Measurements from ENCODE around the gene CNGA3. TPM values are rescaled to one million over a fixed set of nuclear protein-coding genes. Genes with fewer than 3 reads are reported as not detected.

The CNGA3 gene
- total RNA-seq, 1 donor from 2014 or later = not detected

GRCh38 chr2:98438190-98439133 lies 92.2 kb downstream of the CNGA3 start:
- DNase-seq (ENCODE audit: extremely low read depth, low read depth, low spot score) = no peak

GRCh38 chr2:98441706-98442450 lies 95.6 kb downstream of the CNGA3 start:
- DNase-seq (ENCODE audit: extremely low read depth, low read depth, low spot score) = no peak

GRCh38 chr2:98442488-98442887 lies 96.2 kb downstream of the CNGA3 start:
- DNase-seq (ENCODE audit: extremely low read depth, low read depth, low spot score) = no peak

GRCh38 chr2:98444436-98445176 lies 98.3 kb downstream of the CNGA3 start, which contains the start of gene INPP4A:
Gene INPP4A (plus strand): TSS chr2:98444858. CDS start chr2:98520049, 75,191 bp downstream.
- DNase-seq (ENCODE audit: extremely low read depth, low read depth, low spot score) = no peak

- DNase-seq (ENCODE audit: extremely low read depth, low read depth, low spot score) = no peak
These were observed 99.0 kb downstream of the CNGA3 start for GRCh38 chr2:98445177-98445682.

- DNase-seq (ENCODE audit: extremely low read depth, low read depth, low spot score) = no peak
These were observed 99.7 kb downstream of the CNGA3 start for GRCh38 chr2:98445683-98446581.

DNA sequence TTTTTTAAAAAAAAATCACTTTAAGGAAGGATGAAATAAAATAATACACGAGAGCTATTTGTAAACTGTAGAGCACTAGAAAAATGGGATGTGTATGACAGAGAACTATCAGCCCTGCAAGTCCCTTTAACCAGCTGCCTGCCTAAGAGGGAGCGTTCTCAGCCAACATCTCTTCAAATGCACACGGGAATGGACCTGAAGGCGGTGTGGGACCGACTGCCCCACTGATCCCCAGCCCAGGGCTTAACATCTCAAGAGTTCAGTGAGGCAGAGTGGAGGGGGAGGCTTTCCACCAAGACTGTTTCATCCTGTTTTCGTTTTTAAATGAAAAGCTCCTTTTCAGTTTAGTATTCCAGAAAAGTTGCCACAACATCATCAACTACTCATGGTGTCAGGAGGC lies 100.6 kb downstream of the CNGA3 start:
- DNase-seq (ENCODE audit: extremely low read depth, low read depth, low spot score) = no peak

Other genes with a start within 250 kb of the CNGA3 start
- gene INPP4A, start 98.4 kb downstream of the CNGA3 start, total RNA-seq = 21.9 and 30.6 TPM in 2 replicates